Measurements from ENCODE around the gene REEP1. TPM values are rescaled to one million over a fixed set of nuclear protein-coding genes. Genes with fewer than 3 reads are reported as not detected.
A peak's percentile ranks its signal among the peaks of the same experiment; 100 is the strongest.

Gene REEP1
- total and polyA plus RNA-seq, 7 donors = 0.23 to 98.0 (median 44.9) TPM

- no peak for DNase-seq
- Histone ChIP-seq H3K27ac (no peak overlapping the region), H3K36me3 (peaks cover 0 to 32% (median 5%) of the 10 kb centered on the region in 4 donors), H3K4me3 (no peak overlapping the region), H3K9me3 (no peaks in the 10 kb centered on the region), H3K4me1 (peaks cover 0 to 19% (median 11%) of the 10 kb centered on the region in 4 donors), H3K27me3 (no peaks in the 10 kb centered on the region)
- TF ChIP-seq EP300 (IDR thresholded peaks at IDR 0.05) (no peak), POLR2A (IDR thresholded peaks at IDR 0.05) (no peak), POLR2AphosphoS5 (IDR thresholded peaks at IDR 0.05) (no peak), CTCF (IDR thresholded peaks at IDR 0.05) (no peak)
- WGBS, 2 donors = 76 to 78% methylated on average over 13 of the region's 13 CpGs
- intact Hi-C loops (cut with DNase I) = no loop called here
Measured at GRCh38 chr2:86216575-86217555, 120.6 kb downstream of the REEP1 start.

- H3K36me3 ChIP-seq = peaks cover 0 to 56% (median 17%) of the 10 kb centered on the region in 4 donors
- peaks cover 0 to 12% (median 0%) of the 10 kb centered on the region in 4 donors for H3K4me1 ChIP-seq
- DNase-seq = no peak
- H3K9me3 ChIP-seq = no peaks in the 10 kb centered on the region
- H3K27ac ChIP-seq = peak overlapping the region in 3 of 4 donors; percentile 6 to 41 (median 29)
- 29 to 63% methylated on average over 2 of the region's 2 CpGs for WGBS, 2 donors
- no peak overlapping the region for H3K4me3 ChIP-seq
- TF ChIP-seq POLR2A (IDR thresholded peaks at IDR 0.05) (no peak), POLR2AphosphoS5 (IDR thresholded peaks at IDR 0.05) (no peak), EP300 (IDR thresholded peaks at IDR 0.05) (no peak), CTCF (IDR thresholded peaks at IDR 0.05) (no peak)
- intact Hi-C loops (cut with DNase I) = no loop called here
- H3K27me3 ChIP-seq = no peaks in the 10 kb centered on the region
Measured at GRCh38 chr2:86214503-86214832, 123.0 kb downstream of the REEP1 start.

- Histone ChIP-seq H3K27ac (peak overlapping the region in 3 of 4 donors; percentile 6 to 41 (median 29)), H3K27me3 (no peaks in the 10 kb centered on the region), H3K4me1 (peaks cover 0 to 12% (median 0%) of the 10 kb centered on the region in 4 donors), H3K9me3 (no peaks in the 10 kb centered on the region), H3K4me3 (no peak overlapping the region), H3K36me3 (peaks cover 0 to 62% (median 19%) of the 10 kb centered on the region in 4 donors)
- intact Hi-C loops (cut with DNase I) = no loop called here
- TF ChIP-seq POLR2AphosphoS5 (IDR thresholded peaks at IDR 0.05) (no peak), POLR2A (IDR thresholded peaks at IDR 0.05) (no peak), CTCF (IDR thresholded peaks at IDR 0.05) (no peak), EP300 (IDR thresholded peaks at IDR 0.05) (no peak)
- 18 to 47% methylated on average over 4 of the region's 4 CpGs for WGBS, 2 donors
- no peak for DNase-seq
Measured at GRCh38 chr2:86213699-86214502, 123.5 kb downstream of the REEP1 start.

GRCh38 chr2:86213056-86213455 is 124.4 kb downstream of the REEP1 start:
- no peak for DNase-seq
- Histone ChIP-seq H3K27ac (peak overlapping the region; percentile 6 to 41 (median 18)), H3K36me3 (peaks cover 0 to 70% (median 27%) of the 10 kb centered on the region in 4 donors), H3K4me1 (peaks cover 0 to 12% (median 0%) of the 10 kb centered on the region in 4 donors), H3K4me3 (no peak overlapping the region), H3K9me3 (no peaks in the 10 kb centered on the region), H3K27me3 (no peaks in the 10 kb centered on the region)
- 12 to 65% methylated on average over 1 of the region's 1 CpG for WGBS, 2 donors
- TF ChIP-seq CTCF (IDR thresholded peaks at IDR 0.05) (no peak), POLR2AphosphoS5 (IDR thresholded peaks at IDR 0.05) (no peak), EP300 (IDR thresholded peaks at IDR 0.05) (no peak)
- intact Hi-C loops (cut with DNase I) = no loop called here
